NT2/D1 (cell line): ENCODE measurements around the gene SDK2.

ENCODE experiments used
- SUZ12 ChIP-seq: IDR thresholded peaks from 2 replicates; pipeline ENCODE4 v1.6.1; 2011; ENCODE audit not compliant: insufficient read length, insufficient read depth; ENCODE audit errors: extremely low read depth
- YY1 ChIP-seq: IDR thresholded peaks from 2 replicates; pipeline ENCODE4 v1.6.1; 2011; ENCODE audit not compliant: insufficient read length, insufficient read depth
- ZNF274 ChIP-seq: IDR thresholded peaks from 2 replicates; pipeline ENCODE4 v1.6.1; 2011; ENCODE audit warnings: mild to moderate bottlenecking, low read depth, low read length

DNA sequence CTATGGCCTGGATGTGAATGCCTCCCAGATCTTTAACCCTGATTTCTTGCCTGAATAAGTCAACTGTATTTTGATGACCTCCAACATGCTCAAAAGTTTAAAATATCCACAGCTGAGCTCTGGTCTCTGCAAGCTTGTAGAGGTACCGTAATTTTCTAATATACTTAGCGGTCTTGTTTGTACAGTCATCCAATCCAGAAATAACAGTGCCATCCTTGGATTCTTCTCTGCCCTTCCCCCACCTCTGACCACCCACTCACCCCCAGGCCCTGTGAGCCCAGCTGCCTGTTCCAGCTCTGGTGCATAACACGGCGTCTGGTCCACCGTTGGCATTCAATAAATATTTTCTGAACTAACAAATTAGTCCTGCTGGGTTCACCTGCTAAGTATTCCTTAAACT, 113.1 kb downstream of the SDK2 start:
- TF ChIP-seq ZNF274 (no peak), SUZ12 (no peak), YY1 (no peak)
